LNCaP clone FGC (cell line): ENCODE data around the gene SOX3.

Experiments
- DNase-seq: peaks from one replicate; pipeline ENCODE4 v3.0.0-alpha.2; 2011; ENCODE audit warnings: low read depth
- H3K4me3 ChIP-seq: 2 replicates; pipeline ENCODE4 v1.5.1; 2011; ENCODE audit warnings: mild to moderate bottlenecking, low read depth, low read length, control low read depth
- TF ChIP-seq, protein P1 (sequence below): IDR thresholded peaks from 2 replicates; pipeline ENCODE4 v1.5.1; 2012; ENCODE audit warnings: mild to moderate bottlenecking; ENCODE audit not compliant: control insufficient read depth, insufficient read depth; ENCODE audit errors: extremely low read depth

Gene SOX3

DNA sequence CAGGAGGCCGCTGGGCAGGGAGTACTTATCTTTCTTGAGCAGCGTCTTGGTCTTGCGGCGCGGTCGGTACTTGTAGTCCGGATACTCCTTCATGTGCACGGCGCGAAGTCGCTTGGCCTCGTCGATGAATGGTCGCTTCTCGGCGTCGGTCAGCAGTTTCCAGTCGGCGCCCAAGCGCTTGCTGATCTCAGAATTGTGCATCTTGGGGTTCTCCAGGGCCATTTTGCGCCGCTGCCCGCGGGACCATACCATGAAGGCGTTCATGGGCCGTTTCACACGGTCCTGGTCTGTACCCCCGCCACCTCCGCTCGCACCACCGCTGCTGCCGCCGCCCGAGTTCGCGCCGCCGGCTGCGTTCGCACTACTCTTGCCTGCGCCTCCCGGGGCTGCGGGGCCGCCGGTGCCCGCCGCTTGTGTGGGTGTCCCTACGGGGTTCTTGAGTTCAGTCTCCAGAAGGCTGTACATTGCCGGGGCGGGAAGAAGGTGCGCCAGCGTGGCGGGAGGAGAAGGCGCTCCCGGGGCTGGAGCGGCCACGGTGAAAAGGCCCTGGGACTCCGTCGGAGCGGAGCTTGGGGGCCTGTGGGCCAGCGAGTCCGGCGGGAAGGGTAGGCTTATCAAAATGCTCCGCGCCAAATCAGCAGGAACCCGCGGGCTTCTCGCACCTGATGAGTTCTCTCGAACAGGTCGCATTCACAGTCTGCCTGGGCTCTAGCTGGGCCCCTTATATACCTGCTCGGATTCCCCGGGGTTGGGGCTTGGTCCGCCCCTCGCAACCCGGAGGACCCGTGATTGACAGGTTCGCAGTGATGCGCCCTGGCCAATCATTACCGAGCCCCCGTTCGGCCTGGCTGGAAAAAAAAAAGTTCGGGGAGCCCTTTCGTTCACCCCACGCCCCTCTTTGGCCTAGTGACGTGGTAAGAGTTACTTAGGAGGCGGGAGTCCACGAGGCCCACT is at the start of gene SOX3:
Gene SOX3, minus strand, starts transcription at position 699 of the 954 bp plus-strand sequence. Its CDS starts 9 bp downstream, at position 690.
- H3K4me3 ChIP-seq, result no peak within 1 kb of the TSS
- TF ChIP-seq, protein P1, sequence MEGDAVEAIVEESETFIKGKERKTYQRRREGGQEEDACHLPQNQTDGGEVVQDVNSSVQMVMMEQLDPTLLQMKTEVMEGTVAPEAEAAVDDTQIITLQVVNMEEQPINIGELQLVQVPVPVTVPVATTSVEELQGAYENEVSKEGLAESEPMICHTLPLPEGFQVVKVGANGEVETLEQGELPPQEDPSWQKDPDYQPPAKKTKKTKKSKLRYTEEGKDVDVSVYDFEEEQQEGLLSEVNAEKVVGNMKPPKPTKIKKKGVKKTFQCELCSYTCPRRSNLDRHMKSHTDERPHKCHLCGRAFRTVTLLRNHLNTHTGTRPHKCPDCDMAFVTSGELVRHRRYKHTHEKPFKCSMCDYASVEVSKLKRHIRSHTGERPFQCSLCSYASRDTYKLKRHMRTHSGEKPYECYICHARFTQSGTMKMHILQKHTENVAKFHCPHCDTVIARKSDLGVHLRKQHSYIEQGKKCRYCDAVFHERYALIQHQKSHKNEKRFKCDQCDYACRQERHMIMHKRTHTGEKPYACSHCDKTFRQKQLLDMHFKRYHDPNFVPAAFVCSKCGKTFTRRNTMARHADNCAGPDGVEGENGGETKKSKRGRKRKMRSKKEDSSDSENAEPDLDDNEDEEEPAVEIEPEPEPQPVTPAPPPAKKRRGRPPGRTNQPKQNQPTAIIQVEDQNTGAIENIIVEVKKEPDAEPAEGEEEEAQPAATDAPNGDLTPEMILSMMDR, result no peak
- no peak for DNase-seq

DNA sequence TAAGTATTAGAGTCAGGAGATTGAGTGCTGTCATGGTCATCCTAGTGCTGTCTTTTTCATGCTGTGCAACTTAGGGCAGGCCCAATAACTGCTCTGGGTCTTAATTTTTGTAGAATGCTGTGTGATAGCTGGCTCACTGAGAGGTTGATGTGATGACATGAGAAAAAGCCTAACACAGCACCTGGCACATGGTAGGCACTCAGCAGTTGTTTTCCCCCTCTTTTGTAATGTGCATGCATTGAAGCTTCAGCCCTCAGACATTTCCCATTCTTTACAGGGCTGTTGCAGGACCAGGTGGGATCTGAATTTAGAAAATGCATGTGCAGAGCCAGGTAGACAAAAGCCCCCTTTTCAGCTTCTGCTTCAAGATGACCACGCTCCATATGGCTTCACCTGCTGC is 44.1 kb upstream of the SOX3 start:
- H3K4me3 ChIP-seq, result no peak overlapping the region
- no peak for DNase-seq

DNA sequence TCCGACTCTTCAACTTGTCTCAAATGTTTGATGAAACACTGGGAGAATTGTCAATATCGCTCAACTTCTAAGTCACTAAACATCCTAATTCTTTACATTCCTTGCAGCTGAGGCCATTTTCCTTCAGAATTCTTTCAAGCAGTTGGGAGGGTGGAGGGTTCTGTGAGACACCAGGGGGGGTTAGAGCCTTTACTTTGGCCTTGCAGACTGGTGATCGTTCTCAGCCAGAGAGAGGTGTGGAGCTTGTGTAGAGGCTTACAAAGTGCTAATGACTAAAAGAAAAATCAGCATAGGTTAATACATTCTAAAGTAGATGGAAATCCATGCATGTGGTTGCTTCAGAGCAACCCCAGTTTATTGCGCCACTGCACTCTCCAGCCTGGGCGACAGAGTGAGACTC is 21.3 kb upstream of the SOX3 start:
- H3K4me3 ChIP-seq, result no peak overlapping the region
- no peak for DNase-seq
- TF ChIP-seq, protein P1, result no peak

More for the DNA sequence above, 44.1 kb upstream of the SOX3 start:
- TF ChIP-seq, protein P1, result no peak

DNA sequence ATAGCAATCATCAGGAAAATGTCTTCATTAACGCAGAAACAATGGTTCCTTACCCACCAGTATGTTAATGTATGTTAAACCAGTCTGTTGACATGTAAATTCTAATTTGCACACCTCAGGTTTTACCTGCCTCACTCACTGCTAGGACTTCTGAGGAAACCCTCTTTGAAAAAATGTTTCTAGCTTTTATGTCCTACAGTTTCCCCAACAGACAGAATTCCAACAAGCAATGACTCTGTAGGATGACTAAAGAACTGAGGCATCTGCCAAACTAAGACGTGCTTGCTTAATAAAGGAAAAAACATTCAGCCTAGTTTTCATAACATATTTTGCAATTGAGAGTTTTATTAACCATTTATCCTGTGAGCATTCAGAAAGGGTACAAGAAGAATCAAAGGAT is 20.6 kb upstream of the SOX3 start:
- TF ChIP-seq, protein P1, result no peak
- H3K4me3 ChIP-seq, result no peak overlapping the region
- no peak for DNase-seq

DNA sequence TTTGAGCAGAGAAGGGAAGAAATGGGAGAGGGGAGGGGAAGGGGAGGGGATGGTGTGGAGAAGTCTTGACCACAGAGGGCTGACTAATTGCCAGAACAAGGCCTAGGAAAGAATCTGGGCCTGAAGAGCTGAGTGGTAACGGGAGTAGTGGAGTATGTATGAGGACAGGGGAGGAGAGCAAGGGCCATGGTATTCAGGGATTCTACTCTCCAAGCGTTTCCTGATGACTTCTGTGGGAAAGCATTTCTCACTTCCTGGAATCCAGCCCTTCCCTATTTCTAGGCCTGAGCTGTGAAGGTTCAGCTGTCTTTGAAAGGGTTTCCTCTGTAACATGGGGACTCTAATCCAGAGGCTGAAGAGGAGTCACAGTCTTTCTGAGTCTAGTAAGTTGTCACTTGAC is 19.7 kb upstream of the SOX3 start:
- no peak for DNase-seq
- TF ChIP-seq, protein P1, result no peak
- H3K4me3 ChIP-seq, result no peak overlapping the region

DNA sequence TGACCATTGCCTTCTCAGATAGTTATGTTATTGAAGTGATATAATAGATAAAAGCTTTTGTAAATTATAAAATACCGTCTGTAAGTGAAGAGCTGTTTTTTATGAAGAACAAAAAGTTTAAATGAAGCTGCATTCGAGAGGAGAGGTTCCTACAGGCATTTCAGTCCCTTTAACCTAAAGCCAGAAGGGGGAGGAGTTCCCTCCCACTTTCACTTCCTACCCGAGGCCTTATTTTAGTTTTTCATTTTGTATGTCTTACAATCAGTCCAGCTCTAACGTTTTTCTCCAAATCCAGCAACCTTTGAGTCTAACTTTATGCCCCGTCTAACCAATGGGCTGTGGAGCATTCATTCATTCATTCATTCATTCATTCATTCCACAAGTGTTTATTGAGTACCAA is 16.5 kb upstream of the SOX3 start:
- no peak for DNase-seq

More for the DNA sequence above, 16.5 kb upstream of the SOX3 start:
- TF ChIP-seq, protein P1, result no peak
- no peak overlapping the region for H3K4me3 ChIP-seq
